ENCODE measurements around the gene TCF20.
A peak's percentile ranks its signal among the peaks of the same experiment; 100 is the strongest.

TCF20 gene

GRCh38 chr22:42268852-42269410 is 1.5 kb downstream of the TCF20 start:
- ATAC-seq (ENCODE audit: low read depth) (no peak), DNase-seq (ENCODE audit: low spot score) (no peak)
- H3K27me3 ChIP-seq (ENCODE audit: insufficient read depth, poor library complexity, severe bottlenecking), result no peaks in the 10 kb centered on the region
- H3K36me3 ChIP-seq (ENCODE audit: low read depth), result 0 out of 2 replicates have a peak, but pooled peaks cover 7% of the 10 kb centered on the region
- peak overlapping the region; percentile 83 for H3K4me3 ChIP-seq (ENCODE audit: severe bottlenecking)
- H3K9me3 ChIP-seq (ENCODE audit: severe bottlenecking), result no peaks in the 10 kb centered on the region
- H3K27ac ChIP-seq (ENCODE audit: poor library complexity, severe bottlenecking), result peak overlapping the region; percentile 85
- no peak for TF ChIP-seq CTCF (IDR thresholded peaks at IDR 0.05; ENCODE audit: poor library complexity, severe bottlenecking)
- no peaks in the 10 kb centered on the region for H3K4me1 ChIP-seq (ENCODE audit: insufficient read depth, poor library complexity, severe bottlenecking)

GRCh38 chr22:42265321-42265720 is 5.1 kb downstream of the TCF20 start:
- H3K27me3 ChIP-seq (ENCODE audit: insufficient read depth, poor library complexity, severe bottlenecking), result no peaks in the 10 kb centered on the region
- ATAC-seq (ENCODE audit: low read depth) (no peak), DNase-seq (ENCODE audit: low spot score) (no peak)
- no peaks in the 10 kb centered on the region for H3K4me1 ChIP-seq (ENCODE audit: insufficient read depth, poor library complexity, severe bottlenecking)
- H3K27ac ChIP-seq (ENCODE audit: poor library complexity, severe bottlenecking), result no peak overlapping the region
- H3K4me3 ChIP-seq (ENCODE audit: severe bottlenecking), result no peak overlapping the region
- no peak for TF ChIP-seq CTCF (IDR thresholded peaks at IDR 0.05; ENCODE audit: poor library complexity, severe bottlenecking)
- no peaks in the 10 kb centered on the region for H3K9me3 ChIP-seq (ENCODE audit: severe bottlenecking)
- 0 out of 2 replicates have a peak, but pooled peaks cover 7% of the 10 kb centered on the region for H3K36me3 ChIP-seq (ENCODE audit: low read depth)

GRCh38 chr22:42263944-42264343 is 6.5 kb downstream of the TCF20 start:
- H3K4me3 ChIP-seq (ENCODE audit: severe bottlenecking), result no peak overlapping the region
- H3K36me3 ChIP-seq (ENCODE audit: low read depth), result 0 out of 2 replicates have a peak, but pooled peaks cover 7% of the 10 kb centered on the region
- ATAC-seq (ENCODE audit: low read depth) (no peak), DNase-seq (ENCODE audit: low spot score) (no peak)
- H3K9me3 ChIP-seq (ENCODE audit: severe bottlenecking), result no peaks in the 10 kb centered on the region
- H3K4me1 ChIP-seq (ENCODE audit: insufficient read depth, poor library complexity, severe bottlenecking), result no peaks in the 10 kb centered on the region
- no peaks in the 10 kb centered on the region for H3K27me3 ChIP-seq (ENCODE audit: insufficient read depth, poor library complexity, severe bottlenecking)
- H3K27ac ChIP-seq (ENCODE audit: poor library complexity, severe bottlenecking), result no peak overlapping the region
- TF ChIP-seq CTCF (IDR thresholded peaks at IDR 0.05; ENCODE audit: poor library complexity, severe bottlenecking), result no peak

- Histone ChIP-seq H3K4me1 (ENCODE audit: insufficient read depth, poor library complexity, severe bottlenecking) (no peaks in the 10 kb centered on the region), H3K4me3 (ENCODE audit: severe bottlenecking) (no peak overlapping the region), H3K36me3 (ENCODE audit: low read depth) (0 out of 2 replicates have a peak, but pooled peaks cover 3% of the 10 kb centered on the region), H3K27me3 (ENCODE audit: insufficient read depth, poor library complexity, severe bottlenecking) (no peaks in the 10 kb centered on the region), H3K27ac (ENCODE audit: poor library complexity, severe bottlenecking) (no peak overlapping the region), H3K9me3 (ENCODE audit: severe bottlenecking) (no peaks in the 10 kb centered on the region)
- ATAC-seq (ENCODE audit: low read depth) (no peak), DNase-seq (ENCODE audit: low spot score) (no peak)
- TF ChIP-seq CTCF (IDR thresholded peaks at IDR 0.05; ENCODE audit: poor library complexity, severe bottlenecking), result no peak
Observed at GRCh38 chr22:42262964-42263363, 7.5 kb downstream of the TCF20 start.

- Histone ChIP-seq H3K36me3 (ENCODE audit: low read depth) (no peaks in the 10 kb centered on the region), H3K27me3 (ENCODE audit: insufficient read depth, poor library complexity, severe bottlenecking) (no peaks in the 10 kb centered on the region), H3K4me3 (ENCODE audit: severe bottlenecking) (no peak overlapping the region), H3K4me1 (ENCODE audit: insufficient read depth, poor library complexity, severe bottlenecking) (peaks cover 4% of the 10 kb centered on the region), H3K27ac (ENCODE audit: poor library complexity, severe bottlenecking) (no peak overlapping the region), H3K9me3 (ENCODE audit: severe bottlenecking) (no peaks in the 10 kb centered on the region)
- DNase-seq (ENCODE audit: low spot score), result no peak
- no peak for ATAC-seq (ENCODE audit: low read depth)
- no peak for TF ChIP-seq CTCF (IDR thresholded peaks at IDR 0.05; ENCODE audit: poor library complexity, severe bottlenecking)
Observed at GRCh38 chr22:42261296-42261695, 9.2 kb downstream of the TCF20 start.

Data from RWPE2 (cell line).